ENCODE measurements around the gene ZNF678. TPM values are rescaled to one million over a fixed set of nuclear protein-coding genes. Genes with fewer than 3 reads are reported as not detected.
"Not testable (repeated sequence)": the region's sequence is repeated elsewhere in the genome, so short reads cannot be mapped to it uniquely, and the experiment has no call there.

Gene ZNF678
- total and polyA plus RNA-seq, 2 of the 8 experiments (the other 6 are each of a cell fraction or from before 2014, with no cell fraction given), result 6.9 to 28.3 TPM

GRCh38 chr1:227596222-227596621, 32.9 kb downstream of the ZNF678 start:
- H3K79me2 ChIP-seq (ENCODE audit: control insufficient read depth in 1 of 2, insufficient read depth in 2 of 2, low read length in 2 of 2), result peaks cover 0 to 21% of the 10 kb centered on the region in 2 experiments; a peak in 2 of 4 replicates
- H2BK20ac ChIP-seq (ENCODE audit: low read length); H3K56ac ChIP-seq (replicated peaks; ENCODE audit: insufficient read length, low read depth, low read length); H3K18ac ChIP-seq (ENCODE audit: extremely low read depth, low read length); CTCF ChIA-PET (ENCODE audit: partially characterized antibody); H2AK5ac ChIP-seq (ENCODE audit: low read depth, low read length); H3K27me3 ChIP-seq (replicated peaks in 1 of 4; ENCODE audit: control insufficient read depth in 3 of 4, extremely low read depth in 1 of 4, insufficient read depth in 3 of 4, low read length in 3 of 4); H3K14ac ChIP-seq (ENCODE audit: insufficient read length); POLR2A ChIA-PET (ENCODE audit: partially characterized antibody); H3K27ac ChIP-seq (ENCODE audit: low read depth, low read length); H3K79me1 ChIP-seq (ENCODE audit: low read depth, low read length); H3K4me2 ChIP-seq (ENCODE audit: insufficient read depth in 1 of 2, low read depth in 2 of 2, low read length in 2 of 2); H2BK15ac ChIP-seq (ENCODE audit: low read length); H3K4me3 ChIP-seq (ENCODE audit: extremely low read depth in 1 of 4, insufficient read depth in 2 of 4, low read depth in 3 of 4, low read length in 4 of 4); H3K4me1 ChIP-seq (replicated peaks in 1 of 4; ENCODE audit: control insufficient read depth in 3 of 4, insufficient read depth in 4 of 4, low read length in 3 of 4); H2BK120ac ChIP-seq (replicated peaks; ENCODE audit: low read depth, low read length); H2AFZ ChIP-seq (ENCODE audit: low read length); H4K8ac ChIP-seq (ENCODE audit: extremely low read depth, insufficient read depth, low read length); H4K5ac ChIP-seq (ENCODE audit: insufficient read length, low read depth, low read length); H2BK5ac ChIP-seq (ENCODE audit: low read depth, low read length); H3K4ac ChIP-seq (replicated peaks; ENCODE audit: insufficient read length, low read depth, low read length); H3K23ac ChIP-seq (ENCODE audit: insufficient read length); H3K23me2 ChIP-seq (ENCODE audit: low read depth, low read length); H4K91ac ChIP-seq (replicated peaks; ENCODE audit: insufficient read length, low read length); FAIRE-seq; H3K9ac ChIP-seq (replicated peaks in 1 of 4; ENCODE audit: extremely low read depth in 1 of 4, low read depth in 3 of 4, low read length in 3 of 4); H2BK12ac ChIP-seq (ENCODE audit: low read depth, low read length); DNase-seq (ENCODE audit: low read depth in 1 of 2, low spot score in 2 of 2); H4K20me1 ChIP-seq (replicated peaks in 1 of 2; ENCODE audit: control insufficient read depth in 1 of 2, insufficient read depth in 2 of 2, low read length in 2 of 2): not testable (repeated sequence)
- peaks cover 21 to 23% of the 10 kb centered on the region in 2 experiments for H3K9me3 ChIP-seq (ENCODE audit: insufficient read depth in 2 of 2, low read depth in 1 of 2, low read length in 1 of 2)
- 91% methylated on average over 6 of the region's 6 CpGs; no CpG with 5 or more reads in 1 of the 2 experiments for WGBS, 2 experiments (ENCODE audit: extremely low coverage in 1 of 2, insufficient coverage in 1 of 2, insufficient read length in 1 of 2, insufficient replicate concordance in 2 of 2, low coverage in 1 of 2, low lambda C conversion rate in 2 of 2, missing lambda C conversion rate in 1 of 2)
- peaks cover 0 to 14% (median 1%) of the 10 kb centered on the region in 4 experiments; a peak in 5 of 8 replicates for H3K36me3 ChIP-seq (ENCODE audit: control insufficient read depth in 2 of 4, insufficient read depth in 4 of 4, low read length in 3 of 4)

All from H1 (cell line).